ENCODE measurements around the gene DIRAS2.

DNA sequence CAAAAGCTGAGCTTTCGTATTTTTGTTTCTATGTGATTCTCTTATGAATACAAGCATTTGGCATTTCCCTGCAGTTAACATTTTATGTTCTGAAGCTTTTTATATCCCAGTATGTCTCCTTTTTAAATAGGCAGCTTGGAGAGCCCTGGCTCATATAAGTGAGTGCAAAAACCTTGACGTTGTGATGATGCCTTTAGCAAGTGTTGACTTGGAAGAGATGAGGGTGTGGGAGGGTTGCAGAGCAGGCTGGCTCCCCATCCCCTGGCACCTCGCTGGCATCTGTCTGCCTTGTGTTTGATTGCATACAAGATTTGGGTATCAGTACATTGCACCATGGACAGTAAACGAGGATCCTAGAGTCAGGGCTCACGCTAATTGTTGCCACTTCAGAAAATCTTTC is 42.1 kb upstream of the DIRAS2 start:
- TF ChIP-seq, protein P1, sequence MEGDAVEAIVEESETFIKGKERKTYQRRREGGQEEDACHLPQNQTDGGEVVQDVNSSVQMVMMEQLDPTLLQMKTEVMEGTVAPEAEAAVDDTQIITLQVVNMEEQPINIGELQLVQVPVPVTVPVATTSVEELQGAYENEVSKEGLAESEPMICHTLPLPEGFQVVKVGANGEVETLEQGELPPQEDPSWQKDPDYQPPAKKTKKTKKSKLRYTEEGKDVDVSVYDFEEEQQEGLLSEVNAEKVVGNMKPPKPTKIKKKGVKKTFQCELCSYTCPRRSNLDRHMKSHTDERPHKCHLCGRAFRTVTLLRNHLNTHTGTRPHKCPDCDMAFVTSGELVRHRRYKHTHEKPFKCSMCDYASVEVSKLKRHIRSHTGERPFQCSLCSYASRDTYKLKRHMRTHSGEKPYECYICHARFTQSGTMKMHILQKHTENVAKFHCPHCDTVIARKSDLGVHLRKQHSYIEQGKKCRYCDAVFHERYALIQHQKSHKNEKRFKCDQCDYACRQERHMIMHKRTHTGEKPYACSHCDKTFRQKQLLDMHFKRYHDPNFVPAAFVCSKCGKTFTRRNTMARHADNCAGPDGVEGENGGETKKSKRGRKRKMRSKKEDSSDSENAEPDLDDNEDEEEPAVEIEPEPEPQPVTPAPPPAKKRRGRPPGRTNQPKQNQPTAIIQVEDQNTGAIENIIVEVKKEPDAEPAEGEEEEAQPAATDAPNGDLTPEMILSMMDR (IDR thresholded peaks at IDR 0.05; ENCODE audit: extremely low read depth in 1 of 2, insufficient read depth in 1 of 2, low read depth in 1 of 2, low read length in 2 of 2), result no peak
- TF ChIP-seq POLR2AphosphoS5 (IDR thresholded peaks at IDR 0.05; ENCODE audit: insufficient read depth, low read depth, low read length), result no peak
